ENCODE measurements around the gene HSD17B12.

Gene HSD17B12

DNA sequence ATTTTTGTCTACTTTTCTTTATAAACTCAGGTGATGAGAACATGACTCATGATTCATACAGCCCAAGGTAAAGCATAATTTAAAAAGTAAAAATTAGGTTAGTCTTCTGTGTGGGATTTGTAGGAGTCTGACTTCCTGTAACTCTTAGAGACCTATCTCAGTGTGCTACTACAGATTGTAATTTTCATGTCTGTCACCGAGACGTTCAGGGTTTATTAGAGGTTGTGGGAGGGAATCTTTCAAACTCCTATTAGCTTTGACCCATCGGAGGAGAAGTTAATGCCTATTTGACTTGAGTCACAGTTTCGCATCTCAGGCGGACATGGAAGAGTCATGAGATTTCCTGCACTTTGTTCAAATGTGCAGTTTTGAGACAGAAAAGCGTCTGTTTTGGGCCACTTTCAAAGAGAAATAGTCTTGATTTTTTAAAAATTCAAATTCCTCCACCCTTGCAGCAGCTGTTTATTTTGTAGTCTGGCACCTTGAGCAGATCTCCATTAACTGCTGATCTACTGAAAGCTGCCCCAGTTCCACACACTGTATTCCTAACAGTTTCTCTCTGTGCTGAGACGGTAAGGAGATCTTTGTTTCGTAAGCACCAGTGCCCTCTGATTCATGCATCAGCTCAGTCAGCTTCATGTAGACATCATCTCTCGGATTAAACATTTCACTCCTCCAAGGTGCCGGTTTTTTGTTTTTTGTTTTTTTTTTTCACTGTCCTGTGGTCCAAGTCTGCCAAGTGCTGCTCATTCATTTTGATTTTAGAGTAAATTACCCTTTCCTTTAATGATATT, 224.4 kb downstream of the HSD17B12 start:
- peak overlapping the region; percentile 38 to 65 for H3K27ac ChIP-seq
- TF ChIP-seq, protein P1, sequence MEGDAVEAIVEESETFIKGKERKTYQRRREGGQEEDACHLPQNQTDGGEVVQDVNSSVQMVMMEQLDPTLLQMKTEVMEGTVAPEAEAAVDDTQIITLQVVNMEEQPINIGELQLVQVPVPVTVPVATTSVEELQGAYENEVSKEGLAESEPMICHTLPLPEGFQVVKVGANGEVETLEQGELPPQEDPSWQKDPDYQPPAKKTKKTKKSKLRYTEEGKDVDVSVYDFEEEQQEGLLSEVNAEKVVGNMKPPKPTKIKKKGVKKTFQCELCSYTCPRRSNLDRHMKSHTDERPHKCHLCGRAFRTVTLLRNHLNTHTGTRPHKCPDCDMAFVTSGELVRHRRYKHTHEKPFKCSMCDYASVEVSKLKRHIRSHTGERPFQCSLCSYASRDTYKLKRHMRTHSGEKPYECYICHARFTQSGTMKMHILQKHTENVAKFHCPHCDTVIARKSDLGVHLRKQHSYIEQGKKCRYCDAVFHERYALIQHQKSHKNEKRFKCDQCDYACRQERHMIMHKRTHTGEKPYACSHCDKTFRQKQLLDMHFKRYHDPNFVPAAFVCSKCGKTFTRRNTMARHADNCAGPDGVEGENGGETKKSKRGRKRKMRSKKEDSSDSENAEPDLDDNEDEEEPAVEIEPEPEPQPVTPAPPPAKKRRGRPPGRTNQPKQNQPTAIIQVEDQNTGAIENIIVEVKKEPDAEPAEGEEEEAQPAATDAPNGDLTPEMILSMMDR (IDR thresholded peaks at IDR 0.05), result no peak
- DNase-seq, result no peak

DNA sequence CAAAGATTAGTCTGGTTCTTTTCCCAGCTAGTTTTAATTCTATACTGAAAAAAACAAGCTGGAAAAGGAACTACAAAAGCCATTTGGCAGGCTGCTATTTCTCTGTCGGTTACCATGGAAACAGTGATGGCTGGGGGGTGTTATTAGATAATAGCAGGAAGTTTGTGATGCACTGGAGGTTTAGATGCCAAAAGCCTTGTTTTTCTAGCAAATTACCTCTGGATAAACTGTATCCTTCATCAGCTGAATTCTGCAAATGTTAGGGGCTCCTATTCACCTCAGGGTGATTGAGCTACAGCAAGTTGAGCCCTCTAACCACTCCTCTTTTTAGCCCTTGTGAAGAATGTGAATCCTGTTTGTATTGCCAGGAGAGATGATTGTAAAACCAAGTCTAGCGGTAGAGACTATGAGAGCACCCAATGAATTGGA, 225.3 kb downstream of the HSD17B12 start:
- peak overlapping the region; percentile 38 to 65 for H3K27ac ChIP-seq
- intact Hi-C loops (cut with DNase I; ENCODE audit: low total_unique reads), result no loop called here
- TF ChIP-seq, protein P1 (IDR thresholded peaks at IDR 0.05), result no peak
- no peaks in the 10 kb centered on the region for H3K9me3 ChIP-seq
- peaks cover 0 to 23% (median 8%) of the 10 kb centered on the region in 4 donors for H3K4me1 ChIP-seq
- H3K27me3 ChIP-seq, result no peaks in the 10 kb centered on the region
- no peak overlapping the region for H3K4me3 ChIP-seq
- DNase-seq, result peak in 1 of 2 donors; percentile 39
- peaks cover 19 to 40% (median 38%) of the 10 kb centered on the region in 3 donors for H3K36me3 ChIP-seq

More for the DNA sequence above, 224.4 kb downstream of the HSD17B12 start:
- Histone ChIP-seq H3K4me1 (peaks cover 0 to 23% (median 8%) of the 10 kb centered on the region in 4 donors), H3K4me3 (no peak overlapping the region), H3K27me3 (no peaks in the 10 kb centered on the region), H3K36me3 (peaks cover 14 to 38% (median 38%) of the 10 kb centered on the region in 3 donors), H3K9me3 (no peaks in the 10 kb centered on the region)
- intact Hi-C loops (cut with DNase I; ENCODE audit: low total_unique reads), result no loop called here
